Testis (tissue), 2 donors: ENCODE data around the gene SLC7A9.

ENCODE experiments used
- POLR2A ChIP-seq: fragments of 450-650 bp; IDR thresholded peaks from one replicate; pipeline ENCODE4 v1.6.1; 2017; ENCODE audit warnings: antibody characterized with exemption, mild to moderate bottlenecking, moderate library complexity
- TF ChIP-seq, protein P1 (sequence below), 3 experiments: fragments of 450-650 bp in 2 of 3; fragments of 200-600 bp in 1 of 3; sonication (generic) in 1 of 3; IDR thresholded peaks; one replicate each; pipeline ENCODE4 v1.5.1; 2016 to 2019; ENCODE audit warnings: antibody characterized with exemption in 3 of 3, mild to moderate bottlenecking in 2 of 3, moderate library complexity in 1 of 3

DNA sequence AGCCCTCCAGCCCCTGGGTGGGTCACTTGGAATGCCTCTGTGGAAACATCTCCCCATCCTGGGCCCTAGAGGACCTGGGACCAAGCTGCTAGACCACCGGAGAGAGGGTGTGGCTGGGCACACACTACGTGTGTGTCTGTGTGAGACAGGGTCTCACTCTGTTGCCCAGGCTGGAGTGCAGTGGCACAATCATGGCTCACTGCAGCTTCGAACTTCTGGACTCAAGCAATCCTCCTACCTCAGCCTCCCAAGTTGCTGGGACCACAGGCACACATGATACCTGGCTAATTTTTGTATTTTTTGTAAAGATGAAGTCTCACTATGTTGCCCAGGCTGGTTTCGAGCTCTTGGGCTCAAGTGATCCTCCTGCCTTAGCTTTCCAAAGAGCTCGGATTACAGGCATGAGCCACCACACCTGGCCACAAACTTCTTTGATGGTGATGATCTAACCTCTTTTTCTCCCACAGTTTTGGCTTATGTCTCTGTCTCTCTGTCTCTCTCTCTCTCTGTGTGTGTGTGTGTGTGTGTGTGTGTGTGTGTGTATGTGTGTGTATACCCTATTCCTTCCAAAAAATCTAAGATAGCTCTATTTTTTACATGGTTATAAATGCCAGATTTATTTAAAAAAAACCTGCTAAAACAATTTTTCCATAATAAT lies 32.1 kb upstream of the SLC7A9 start:
- no peak for TF ChIP-seq POLR2A
- TF ChIP-seq, protein P1, sequence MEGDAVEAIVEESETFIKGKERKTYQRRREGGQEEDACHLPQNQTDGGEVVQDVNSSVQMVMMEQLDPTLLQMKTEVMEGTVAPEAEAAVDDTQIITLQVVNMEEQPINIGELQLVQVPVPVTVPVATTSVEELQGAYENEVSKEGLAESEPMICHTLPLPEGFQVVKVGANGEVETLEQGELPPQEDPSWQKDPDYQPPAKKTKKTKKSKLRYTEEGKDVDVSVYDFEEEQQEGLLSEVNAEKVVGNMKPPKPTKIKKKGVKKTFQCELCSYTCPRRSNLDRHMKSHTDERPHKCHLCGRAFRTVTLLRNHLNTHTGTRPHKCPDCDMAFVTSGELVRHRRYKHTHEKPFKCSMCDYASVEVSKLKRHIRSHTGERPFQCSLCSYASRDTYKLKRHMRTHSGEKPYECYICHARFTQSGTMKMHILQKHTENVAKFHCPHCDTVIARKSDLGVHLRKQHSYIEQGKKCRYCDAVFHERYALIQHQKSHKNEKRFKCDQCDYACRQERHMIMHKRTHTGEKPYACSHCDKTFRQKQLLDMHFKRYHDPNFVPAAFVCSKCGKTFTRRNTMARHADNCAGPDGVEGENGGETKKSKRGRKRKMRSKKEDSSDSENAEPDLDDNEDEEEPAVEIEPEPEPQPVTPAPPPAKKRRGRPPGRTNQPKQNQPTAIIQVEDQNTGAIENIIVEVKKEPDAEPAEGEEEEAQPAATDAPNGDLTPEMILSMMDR (IDR thresholded peaks at IDR 0.05) = no peak
